ENCODE measurements around the gene URAD.

URAD gene

DNA sequence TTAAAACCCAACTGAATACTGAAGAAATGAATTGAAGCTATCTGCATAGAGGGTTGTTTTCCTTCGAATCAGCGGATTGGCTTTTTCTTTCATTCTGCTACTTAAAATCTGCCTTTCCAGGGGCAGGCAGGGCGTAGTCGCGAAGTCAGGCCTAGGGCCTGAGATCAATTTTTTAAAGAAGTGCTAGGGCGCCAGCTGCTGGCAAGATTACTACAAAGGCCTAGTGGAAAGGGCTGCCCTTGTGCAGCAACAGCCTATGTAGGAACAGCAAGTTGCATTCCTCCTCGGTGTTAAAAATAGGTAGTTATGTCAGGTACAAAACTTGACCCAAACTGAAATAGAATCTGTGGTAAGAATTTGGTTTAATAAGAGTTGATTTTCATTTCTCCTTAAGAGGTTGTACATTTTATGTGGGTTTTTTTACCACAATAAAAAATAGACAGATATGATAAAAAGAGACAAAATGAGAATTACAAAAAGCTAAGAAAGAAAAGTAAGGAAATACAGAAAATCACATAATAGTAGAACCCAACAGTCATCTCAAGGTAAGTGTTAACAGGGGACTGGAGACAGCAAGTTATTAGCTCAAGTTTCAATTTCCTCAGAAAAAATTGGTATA is 9.5 kb upstream of the URAD start:
- DNase-seq = peak; percentile 76

- DNase-seq = no peak
These were observed 3.4 kb upstream of the URAD start for GRCh38 chr13:27991881-27992280.

- DNase-seq = no peak
These were observed 2.9 kb downstream of the URAD start for GRCh38 chr13:27985600-27985999.

DNA sequence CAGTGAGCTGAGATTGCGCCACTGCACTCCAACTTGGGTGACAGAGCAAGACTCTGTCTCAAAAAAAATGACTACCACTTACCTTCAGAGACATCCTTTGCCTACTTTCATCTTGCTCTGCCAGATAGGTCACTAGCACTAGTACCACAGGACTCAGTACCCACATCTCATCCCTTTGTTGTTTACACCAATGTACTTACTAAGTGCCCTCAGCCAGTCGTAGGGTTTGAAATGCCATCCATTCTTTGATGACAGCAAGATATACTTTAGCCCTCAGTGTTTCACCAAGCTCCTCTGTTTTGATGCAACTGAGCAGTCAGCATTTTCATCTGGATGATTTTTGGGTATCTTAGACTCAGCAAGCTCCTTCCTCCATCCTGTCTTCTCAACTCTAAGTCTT is 6.1 kb downstream of the URAD start:
- DNase-seq = no peak

DNA sequence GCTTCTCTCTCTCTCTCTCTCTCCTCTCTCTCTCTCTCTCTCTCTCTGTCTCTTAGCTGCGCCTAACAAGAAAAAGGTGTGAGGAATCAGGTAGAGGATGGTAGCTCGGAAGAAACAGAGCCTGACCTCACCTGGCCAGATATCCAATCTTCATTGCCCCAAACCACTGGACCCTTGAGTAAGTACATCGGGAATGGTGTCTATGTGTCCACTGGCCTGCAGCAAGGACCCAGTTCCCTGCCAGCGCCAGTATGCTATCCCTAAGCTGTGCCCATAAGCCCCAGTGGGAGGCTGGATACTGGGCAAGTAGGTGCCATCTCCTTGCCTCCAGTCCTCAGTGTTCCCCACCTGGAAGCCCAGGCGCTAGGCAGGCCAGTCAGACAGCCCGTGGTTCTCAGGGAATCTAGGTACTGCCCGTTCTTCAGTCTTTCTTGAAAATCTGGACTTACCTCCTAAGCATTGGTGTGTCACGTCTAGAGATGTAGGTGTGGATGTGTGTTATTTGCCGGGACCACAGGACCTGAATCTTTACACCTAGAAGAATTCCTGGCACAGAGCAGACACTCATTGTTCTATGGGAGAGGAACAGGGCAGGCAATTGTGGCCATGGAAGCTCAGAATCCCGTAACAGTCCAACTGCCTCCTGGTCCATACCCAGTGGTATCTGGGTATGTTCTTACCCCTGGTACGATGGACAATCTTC is 7.3 kb downstream of the URAD start:
- no peak for DNase-seq

DNA sequence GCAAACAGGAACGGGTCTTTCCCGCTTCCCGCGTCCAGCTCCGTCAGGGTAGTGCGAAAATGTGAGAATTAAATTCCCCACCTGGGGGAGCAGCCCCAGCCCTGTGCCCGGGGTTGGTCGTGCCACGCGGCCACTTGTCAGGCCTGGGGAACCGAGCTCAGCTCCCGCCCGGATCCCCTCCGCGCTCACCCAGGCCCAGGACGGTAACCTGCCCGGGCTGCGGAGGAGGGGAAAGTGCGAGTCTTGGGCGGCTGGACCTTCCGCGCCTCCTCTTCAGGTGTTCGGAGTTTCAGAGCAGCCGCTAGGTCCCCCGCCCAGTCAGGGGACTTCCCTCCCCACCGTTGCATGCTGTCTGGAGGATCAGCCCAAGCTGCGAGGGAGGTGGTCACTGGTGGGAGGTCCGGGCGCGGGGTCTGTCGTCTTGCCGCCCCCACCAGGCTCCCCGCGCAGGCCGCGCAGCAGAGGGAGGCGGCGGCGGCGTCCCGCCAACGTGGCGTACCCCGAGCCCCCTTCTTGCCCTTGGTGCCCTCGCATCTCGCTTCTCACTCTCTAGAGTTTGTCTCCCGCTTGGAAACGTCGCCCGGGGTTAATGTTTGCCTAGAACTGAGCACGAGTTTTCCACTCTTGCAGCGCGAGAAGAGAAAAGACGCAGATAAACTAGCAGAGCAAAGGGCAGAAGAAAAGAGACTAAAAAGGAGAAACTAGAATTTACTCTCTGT is 8.1 kb downstream of the URAD start:
- DNase-seq = no peak

DNA sequence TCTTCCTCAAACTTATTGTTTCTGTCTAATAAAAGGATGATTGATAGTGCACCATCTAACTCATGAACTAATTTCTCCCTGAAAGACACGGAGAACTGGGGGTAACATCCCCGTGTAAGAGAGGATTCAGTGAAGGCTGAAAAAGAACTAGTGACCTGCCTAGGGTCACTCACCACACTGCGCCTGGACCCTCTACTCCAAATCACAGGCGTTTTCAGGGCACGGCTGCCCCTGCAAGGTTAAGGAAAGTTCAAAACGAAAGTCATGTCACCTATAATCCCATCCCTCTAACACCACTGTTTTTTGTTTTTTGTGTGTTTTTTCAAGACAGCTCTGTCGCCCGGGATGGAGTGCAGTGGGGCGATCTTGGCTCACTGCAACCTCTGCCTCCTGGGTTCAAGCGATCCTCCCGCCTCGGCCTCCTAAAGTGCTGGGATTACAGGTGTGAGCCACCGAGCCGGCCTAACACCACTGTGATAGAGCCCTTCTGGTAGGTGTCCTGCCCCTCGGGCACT is 8.7 kb downstream of the URAD start:
- no peak for DNase-seq

DNA sequence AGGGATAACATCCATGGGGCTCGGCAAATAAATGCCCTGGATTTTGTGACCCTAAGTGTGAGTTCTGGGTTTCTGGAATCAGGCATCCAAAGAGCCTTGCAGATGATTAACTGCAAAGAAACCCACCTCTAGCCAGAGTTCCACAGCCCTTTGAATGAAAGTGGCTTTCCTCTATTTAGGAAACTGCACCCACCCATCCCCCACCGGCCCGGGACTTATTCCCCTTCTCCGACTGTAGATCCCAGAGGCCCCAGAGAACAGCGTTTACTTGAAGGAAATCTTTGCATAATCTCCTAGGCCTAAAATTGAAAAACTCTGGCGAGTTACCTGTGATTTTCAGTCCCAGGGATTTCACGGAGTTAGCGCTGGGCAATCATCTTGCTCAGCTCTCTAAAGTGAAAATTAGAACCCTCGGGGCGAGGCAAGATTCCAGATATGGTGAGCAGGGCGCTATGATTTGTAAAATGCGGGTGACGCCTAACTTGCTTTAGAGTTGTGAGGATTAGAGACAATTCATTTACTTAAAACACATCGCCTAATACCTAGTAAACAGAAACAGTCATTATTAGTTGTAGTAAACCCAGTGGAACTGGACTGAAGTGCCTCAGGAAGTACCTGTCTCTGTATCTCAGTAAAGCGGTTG is 9.4 kb downstream of the URAD start:
- DNase-seq = no peak

DNA sequence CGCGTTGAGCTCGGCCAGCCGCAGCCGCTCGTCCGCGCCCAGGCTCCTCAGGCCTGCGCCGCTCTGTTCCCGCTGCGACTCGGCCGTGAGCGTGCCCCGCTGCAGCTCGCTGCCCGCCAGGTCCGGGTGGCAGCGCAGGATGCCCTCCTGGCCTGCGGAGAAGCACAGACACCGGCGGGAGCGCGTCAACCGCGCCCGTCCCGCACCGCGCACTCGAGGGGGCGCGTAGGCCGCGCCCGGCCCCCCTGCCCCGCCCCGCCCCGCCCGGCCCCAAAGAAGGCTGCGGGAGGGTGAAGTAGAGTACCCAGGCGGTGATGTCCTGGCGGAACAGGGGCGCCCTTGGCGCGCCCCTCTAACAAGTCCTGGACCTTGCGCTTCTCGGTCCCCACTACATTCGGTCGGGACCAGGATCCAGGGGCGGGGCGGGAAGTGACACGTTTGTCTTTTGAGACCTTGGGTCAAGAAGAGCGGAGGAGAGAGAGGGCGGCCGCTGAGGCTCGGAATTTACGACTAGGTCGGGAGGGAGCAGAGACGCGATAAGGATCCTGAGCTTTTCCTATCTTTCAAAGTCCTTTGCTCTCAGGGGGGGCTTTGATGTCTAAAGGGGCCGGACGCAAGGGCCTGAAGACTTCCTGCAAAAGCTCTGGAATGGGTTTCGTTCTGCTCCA is 10.1 kb downstream of the URAD start:
- DNase-seq = no peak

GRCh38 chr13:27977476-27978300 is 10.8 kb downstream of the URAD start:
- no peak for DNase-seq

DNA sequence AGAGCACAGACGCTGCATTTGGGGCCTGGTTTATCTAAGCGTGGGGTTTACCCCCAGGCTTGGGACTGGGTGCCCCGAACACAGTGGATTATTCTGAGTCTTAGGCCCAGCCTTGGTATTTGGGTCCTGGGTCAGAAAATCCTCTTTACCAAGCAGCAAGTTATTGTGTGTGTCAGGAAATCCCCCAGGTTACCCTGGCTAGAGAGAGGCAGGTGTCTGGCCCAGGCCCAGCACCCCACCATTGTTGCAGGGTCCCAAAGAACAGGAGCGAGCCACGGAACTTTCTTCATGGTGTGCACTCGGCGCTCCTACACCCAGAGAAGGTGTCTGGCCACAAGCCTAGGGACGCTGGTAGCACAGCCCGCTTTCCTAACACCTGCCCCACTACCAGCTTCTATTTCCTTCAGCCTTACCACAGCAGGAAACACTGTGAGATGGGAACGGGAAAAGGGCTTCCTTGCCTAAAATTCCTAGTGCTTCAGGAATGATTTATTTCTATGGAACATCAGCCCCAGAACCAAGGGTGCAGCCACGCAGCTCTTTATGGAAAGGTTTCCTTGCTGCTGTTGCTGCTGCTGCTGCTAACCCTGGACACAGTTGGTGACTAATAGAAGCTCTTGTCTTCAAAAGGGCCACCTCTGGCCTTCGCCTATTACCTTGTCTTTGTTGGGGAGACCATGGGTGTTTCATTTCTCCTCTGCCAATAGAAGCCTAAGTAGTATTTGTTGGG is 12.0 kb downstream of the URAD start:
- DNase-seq = no peak

GRCh38 chr13:27975564-27976361 is 12.7 kb downstream of the URAD start:
- DNase-seq = no peak

- no peak for DNase-seq
These were observed 14.4 kb downstream of the URAD start for GRCh38 chr13:27973961-27974662.

DNA sequence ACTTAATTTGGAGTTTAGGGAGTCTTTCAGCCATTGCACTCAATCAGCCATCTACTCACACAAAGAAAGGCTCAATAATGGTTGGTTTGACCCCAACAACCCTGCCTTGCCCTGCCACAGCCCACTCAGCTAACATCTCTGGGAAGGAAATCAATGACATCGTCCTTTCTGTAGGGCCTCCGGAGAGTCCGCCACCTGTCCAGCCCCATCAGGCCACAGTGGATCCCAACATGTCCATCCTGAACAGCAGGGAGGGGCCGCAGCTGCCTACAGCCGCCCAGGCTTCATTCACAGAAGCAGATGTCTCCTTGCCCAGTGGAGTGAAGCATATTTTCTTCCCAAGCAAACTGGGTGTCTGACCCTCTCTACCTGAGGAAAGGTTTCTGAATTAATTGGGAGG is 15.2 kb downstream of the URAD start:
- no peak for DNase-seq

DNA sequence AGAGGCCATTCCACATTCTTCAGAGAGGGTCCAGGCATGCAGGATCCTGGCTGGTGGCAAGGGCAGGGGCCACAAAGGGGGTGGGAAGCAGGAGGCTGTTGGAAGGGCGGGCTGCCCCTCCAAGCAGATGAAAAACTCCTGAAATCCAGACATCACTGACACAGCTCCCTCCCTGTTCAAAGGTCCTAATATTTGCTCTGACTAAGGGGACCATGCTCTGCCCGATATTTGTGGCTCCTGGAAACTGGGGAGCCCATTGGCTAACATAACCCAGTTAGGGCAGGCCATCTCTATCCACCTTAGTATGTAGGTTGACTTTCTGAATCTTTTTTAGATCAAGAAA is 16.0 kb downstream of the URAD start:
- DNase-seq = no peak

GRCh38 chr13:27971776-27972477 is 16.6 kb downstream of the URAD start:
- no peak for DNase-seq

DNA sequence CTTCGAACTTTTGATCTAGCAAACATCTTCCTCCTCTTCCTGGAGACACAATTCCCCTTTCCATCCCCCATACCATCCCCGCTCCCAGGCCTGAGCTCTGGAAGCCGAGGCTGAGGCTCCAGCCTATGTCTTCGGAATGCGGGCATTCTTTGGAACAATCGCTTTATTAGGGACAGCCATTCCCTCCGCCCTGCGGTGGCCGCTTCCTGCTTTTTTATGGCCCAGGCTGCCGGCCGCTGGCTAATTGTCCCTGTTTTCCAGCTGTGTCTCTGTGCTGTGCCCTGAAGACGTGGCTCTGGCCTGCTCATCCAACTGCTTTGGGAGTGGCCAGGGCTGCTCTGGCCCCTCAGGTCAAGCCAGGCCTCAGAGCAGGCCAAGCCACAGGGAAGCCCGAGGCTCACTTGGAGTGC is 17.3 kb downstream of the URAD start:
- no peak for DNase-seq

DNA sequence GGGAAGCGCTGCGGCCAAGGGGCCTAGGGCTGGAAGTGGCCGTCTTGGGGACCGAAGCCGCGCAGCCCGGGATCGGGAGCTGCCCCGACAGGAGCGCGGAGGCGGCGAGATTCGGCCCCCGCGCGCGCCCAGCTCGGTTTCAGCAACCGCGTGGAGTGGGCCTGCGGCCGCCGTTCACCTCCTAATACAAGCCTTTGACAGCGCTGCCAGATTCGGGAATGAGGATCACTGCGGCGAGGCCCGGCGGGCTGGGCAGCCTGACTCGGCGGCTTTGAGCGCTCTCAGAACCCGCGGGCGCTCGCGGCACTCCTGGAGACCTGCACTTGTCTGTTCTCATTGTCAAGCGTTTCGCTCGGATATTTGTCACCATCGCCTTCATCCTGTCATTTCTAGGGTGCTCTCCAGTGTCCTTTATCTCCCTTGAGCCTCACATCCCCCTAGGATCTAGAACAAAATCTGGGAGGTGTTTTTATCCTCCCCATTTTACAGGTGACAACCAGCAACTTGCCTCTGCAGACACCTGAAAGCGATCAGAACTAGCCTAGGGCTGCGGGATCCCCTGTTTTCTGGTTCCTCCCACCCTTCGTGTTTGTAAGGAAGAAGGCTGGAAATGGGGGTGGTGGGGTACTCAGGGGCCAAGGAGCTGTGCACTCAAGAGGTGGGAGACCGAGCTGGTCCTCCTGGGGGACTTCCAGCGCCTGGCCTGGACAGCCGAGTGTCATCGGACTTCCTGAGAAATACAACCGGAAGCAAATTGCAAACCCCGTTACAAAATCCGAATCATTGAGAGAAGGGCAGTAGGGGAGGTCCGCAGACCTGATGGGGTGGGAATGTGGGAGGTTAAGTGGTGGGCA is 17.9 kb downstream of the URAD start:
- no peak for DNase-seq
